CD1c-positive myeloid dendritic cell (primary cell): Measurements from ENCODE around the gene DENND2C.

ENCODE experiments used
- DNase-seq: peaks from one replicate; pipeline ENCODE4 v3.0.0-alpha.2; 2016; ENCODE audit errors: extremely low spot score

The DENND2C gene

GRCh38 chr1:114685851-114686250 is 16.0 kb upstream of the DENND2C start:
- DNase-seq = no peak

DNA sequence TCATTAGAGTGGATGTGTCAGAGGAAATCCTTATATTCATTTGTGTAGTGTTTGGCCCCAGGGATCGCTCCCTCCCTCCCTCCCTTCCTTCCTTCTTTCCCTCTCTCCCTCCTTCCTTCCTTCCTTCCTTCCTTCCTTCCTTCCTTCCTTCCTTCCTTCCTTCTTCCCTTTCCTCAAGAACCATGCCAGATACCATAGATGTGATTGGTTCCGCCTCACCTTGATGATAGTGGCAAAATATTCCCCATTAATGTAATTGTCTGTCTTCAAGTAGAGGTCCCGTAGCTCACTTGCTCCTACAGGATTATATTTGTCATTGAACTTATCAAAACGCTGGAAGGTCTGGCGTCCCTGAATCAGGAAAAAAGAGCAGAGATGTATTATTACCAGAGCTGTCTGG is 7.8 kb upstream of the DENND2C start:
- DNase-seq = no peak

DNA sequence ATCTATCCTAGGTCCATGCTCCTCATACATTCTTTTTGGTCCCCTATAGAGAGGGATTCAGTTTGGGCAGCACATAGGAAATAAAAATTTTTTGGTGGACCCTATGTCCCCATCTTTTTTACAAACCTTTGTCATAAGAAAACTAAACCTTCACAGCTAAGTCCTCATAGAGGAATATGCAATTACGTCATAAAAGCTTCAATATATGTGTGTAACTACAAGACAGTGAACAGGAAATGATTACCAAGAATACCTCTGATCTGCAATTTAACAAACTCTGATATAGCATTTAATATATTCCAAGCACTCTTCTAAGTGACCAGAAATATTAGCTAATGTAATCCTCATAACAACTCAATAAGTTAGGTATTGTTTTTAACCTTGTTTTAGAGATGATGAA is 6.3 kb upstream of the DENND2C start:
- DNase-seq = no peak

DNA sequence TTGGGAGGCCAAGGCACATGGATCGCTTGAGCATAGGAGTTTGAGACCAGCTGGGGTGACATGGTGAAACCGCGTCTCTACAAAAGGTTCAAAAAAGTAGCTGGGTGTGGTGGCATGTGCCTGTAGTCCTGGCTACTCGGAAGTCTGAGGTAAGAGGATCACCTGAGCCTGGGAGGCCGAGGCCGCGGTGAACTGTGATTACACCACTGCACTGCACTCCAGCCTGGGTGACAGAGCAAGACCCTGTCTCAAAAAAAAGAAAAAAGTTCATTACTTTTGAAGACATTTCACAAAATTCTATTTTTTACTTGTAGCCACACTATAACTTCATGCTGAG is 2.1 kb upstream of the DENND2C start:
- DNase-seq = no peak

DNA sequence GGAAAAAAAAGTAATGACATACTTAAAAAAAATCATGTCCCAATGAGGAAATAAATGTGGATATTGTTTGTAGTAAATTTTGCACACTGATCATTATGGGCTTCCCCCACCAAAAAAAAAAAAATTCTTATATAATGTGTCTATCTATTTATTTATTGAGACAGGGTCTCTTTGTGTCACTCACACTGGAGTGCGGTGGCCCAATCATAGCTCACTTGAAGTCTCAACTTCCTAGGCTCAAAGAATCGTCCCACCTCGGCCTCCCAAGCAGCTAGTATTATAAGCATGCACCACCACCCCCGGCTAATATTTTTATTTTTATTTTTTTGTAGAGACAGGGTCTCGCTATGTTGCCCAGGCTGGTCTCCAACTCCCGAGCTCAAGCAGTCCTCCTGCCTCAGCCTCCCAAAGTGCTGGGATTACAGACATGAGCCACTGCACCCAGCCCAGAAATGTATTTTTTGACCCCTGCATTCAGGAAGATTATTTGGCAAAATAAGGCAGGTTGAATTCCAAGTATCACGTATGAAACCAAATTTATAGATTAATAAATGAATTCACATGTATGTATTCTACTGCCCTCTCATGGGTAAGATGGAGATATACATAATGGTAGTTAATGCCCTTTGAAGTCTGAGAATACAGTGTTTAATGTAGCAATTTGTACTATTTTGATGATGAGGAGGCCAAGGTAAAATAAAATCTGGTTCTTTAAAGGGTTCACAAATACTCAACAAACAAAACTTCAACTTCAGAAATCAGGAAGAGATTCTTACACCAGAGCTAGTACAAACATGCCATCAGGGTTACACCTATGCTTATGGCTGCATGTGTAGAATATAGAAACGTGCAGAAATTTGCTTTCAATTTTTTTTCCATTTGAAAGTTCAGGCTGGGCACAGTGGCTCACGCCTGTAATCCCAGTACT is 1.4 kb upstream of the DENND2C start:
- peak; percentile 14 for DNase-seq

- DNase-seq = peak; percentile 95
Observed at GRCh38 chr1:114670083-114671010, 498 bp upstream of the DENND2C start.

DNA sequence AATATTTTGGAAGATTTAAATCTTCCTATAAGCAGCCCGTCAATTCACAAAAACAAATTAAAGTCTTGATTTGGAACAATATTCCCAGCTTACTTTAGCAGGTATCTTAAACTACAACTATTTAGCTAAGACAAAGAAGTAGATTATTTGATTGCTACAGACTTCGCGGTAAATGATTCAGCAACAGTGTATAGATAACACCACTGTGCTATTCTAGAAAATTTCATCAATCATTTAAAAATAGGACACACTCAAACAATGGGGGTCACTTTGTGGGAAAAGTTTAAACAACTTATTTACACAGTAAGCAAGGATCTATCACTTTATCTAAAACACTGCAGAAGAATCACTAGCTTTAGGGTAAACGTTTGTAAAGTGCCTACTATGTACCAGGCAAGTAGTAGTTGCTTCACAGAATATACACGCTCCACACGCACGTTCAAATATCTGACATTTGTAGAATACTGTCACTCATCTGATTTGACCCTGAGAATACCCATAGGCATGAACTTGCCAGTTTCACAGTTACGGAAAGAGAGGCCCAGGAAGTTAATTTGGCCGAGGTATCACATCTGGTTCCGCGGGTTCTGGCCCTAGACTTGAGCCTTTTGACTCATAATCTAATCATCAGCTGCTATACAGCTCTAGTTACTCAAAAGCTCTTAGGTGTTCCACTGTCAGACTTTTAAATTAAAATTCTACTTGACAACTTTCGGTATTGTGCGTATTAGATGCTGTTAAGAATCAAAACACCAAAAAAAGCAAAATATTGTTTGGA is 876 bp downstream of the DENND2C start:
- DNase-seq = peak; percentile 2

- no peak for DNase-seq
Observed at GRCh38 chr1:114668373-114668772, 1.5 kb downstream of the DENND2C start.

DNA sequence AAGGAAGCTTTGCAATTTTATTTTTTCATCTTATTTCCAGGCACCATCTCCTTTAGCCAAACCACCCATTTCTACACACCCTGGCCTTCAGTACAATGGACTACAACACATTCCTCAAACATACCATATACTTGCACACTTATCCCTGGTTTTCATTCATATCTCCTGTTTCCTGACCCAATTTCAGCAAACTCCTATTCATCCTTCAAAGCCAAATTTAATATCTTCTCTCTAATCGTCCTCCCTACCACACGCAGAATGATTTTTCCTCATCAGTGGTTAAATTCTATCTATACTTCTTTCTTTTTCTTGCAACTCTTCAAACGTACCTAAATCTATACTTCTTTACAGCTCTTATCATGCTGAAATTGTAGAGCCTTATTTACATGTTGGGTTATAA is 2.9 kb downstream of the DENND2C start:
- no peak for DNase-seq

- DNase-seq = no peak
Observed at GRCh38 chr1:114660238-114660637, 9.6 kb downstream of the DENND2C start.

- no peak for DNase-seq
Observed at GRCh38 chr1:114651893-114652292, 18.0 kb downstream of the DENND2C start.

- DNase-seq = no peak
Observed at GRCh38 chr1:114648503-114648902, 21.3 kb downstream of the DENND2C start.

- no peak for DNase-seq
Observed at GRCh38 chr1:114641377-114641776, 28.5 kb downstream of the DENND2C start.

GRCh38 chr1:114638910-114639309 is 30.9 kb downstream of the DENND2C start:
- no peak for DNase-seq

DNA sequence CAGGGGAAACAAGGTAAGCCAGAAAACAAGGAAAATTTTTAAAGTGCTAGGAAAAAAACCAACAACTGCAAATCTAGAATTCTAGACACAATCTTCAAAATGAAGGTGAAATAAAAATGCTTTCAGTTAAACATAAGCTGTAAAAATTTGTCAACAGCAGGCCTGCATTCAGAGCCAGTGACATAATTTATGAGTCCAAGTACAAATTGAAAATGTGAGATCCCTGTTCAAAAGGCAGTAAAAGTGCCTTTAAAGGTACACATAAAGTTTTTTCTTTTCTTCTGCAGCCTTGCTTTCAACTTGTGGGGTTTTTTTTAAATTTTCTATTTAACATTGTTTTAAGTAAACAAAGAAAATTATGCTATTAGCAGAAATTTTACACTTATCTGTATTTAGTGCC is 37.4 kb downstream of the DENND2C start:
- no peak for DNase-seq

DNA sequence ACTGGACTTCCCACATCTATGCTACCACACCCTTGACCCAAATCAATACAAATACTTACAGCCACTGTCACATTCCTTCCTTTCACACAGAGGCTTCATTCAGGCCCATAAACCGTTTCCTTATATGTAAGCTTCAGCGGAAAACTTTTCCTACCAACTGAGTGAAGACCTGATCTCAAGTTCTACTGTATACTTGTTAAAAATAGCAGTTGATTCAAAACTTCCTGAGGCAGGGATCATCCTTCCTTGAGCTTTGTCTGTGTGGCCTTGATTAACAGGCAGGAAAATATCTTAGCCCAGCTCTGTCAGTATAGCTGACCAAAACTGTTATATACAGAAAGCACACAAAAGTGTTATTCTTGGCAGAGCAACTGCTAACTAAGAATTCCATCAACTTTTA is 42.7 kb downstream of the DENND2C start:
- DNase-seq = no peak

DNA sequence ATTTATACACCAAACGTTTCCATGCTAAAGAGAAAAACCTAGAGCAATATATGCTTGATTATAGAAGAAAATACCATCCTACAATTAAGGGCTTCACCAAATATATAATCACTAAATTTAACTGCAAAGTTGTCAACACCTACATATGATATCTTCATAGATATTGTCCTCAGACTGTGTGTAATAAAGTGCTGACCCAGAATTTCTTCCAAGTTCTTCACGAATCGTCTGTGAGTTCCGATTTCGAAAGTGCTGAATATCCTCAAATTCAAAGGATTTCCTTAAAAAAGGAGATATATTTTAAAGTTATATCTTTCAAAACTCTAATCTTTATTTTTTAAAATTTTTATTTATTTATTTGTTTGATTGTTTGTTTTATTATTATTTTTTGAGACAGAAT is 46.5 kb downstream of the DENND2C start:
- no peak for DNase-seq

GRCh38 chr1:114620419-114620818 is 49.4 kb downstream of the DENND2C start:
- DNase-seq = no peak

DNA sequence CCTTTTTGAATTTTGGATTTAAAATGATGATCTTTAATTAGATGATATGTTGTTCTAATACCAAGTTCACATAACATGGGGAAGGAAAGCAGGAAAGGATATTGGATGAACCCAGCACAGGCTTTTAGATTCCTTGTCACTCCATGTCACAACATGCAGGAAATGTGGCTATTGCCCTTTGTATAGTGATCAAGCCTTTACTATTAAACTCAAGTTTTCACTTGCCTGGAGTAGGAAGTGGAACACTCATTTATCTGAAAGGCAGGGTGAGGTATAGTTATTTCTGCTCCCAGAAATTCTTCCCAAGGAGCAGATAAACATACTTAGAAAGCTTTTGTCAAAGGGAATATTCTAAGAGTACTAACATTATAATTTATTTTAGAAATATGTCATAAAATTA is 51.2 kb downstream of the DENND2C start:
- DNase-seq = no peak

DNA sequence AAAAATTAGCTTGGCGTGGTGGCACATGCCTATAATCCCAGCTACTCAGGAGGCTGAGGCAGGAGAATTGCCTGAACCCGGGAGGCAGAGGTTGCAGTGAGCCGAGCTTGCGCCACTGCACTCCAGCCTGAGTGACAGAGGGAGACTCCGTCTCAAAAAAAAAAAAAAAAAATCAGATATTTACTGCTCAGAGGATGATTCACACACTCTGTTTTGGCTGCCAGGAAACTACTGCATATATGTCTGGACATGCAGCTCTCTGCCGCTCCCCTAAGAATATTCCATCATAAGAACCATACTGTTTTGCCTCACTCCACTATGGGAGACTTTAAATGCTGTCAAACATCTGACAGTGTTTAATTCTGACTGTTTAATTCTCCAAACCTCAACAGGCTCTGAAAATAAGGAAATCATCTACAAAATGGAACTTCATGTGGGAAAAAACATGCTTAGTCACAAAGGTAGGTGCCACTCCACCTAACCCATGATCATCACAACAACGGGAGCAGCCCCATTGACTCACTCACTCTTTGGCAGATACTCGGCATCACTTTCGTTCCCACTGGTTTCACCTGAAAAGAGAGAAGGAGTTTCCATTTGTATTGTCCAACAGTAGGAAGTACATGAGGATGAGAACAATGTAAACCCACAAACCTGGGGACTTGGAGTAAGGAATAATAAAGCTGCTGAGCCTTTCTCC is 59.2 kb downstream of the DENND2C start:
- DNase-seq = no peak

- no peak for DNase-seq
Observed at GRCh38 chr1:114609826-114610225, 60.0 kb downstream of the DENND2C start.
